ENCODE measurements around the gene SPOP.
"Not testable (repeated sequence)": the region's sequence is repeated elsewhere in the genome, so short reads cannot be mapped to it uniquely, and the experiment has no call there.

The SPOP gene

DNA sequence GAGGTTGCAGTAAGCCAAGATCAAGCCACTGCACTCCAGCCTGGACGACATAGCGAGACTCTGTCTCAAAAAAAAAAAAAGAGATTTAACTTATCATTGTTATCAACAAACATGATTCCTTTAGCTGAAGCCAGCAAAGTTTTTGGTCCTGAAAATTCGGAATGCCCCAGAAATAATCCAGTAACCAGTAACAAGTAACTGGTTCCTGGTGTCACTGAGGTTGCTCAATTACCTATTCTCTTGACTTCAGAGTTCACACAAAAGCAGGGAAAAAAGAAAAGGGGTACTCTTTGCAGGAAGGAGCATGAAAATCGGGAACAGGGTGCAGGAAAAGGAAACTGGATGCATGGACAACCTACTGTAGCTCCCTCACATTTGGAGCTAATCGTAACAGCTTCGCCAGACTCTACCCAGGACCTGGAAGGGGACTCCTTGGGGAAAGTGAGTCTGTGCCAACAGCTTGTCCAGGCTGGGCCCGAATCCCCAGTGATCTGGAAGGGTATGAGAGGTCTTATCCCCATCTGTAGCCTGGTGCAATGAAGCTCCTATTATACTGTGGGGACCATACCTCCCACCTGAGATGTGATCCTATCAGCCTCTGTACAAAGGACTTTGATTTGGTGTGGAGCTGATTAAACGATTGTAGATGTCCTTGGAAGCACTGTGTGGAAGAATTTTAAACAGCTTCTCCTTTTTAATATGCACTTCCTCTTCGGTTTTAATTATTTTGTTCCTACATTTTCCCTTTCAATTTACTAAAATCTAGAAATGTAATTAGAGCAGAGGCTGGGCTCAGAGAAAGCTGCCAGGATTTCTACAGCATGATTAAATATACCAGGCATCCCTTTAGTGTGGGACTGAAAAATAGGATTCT lies 3.4 kb upstream of the SPOP start:
- TF ChIP-seq, protein P1, sequence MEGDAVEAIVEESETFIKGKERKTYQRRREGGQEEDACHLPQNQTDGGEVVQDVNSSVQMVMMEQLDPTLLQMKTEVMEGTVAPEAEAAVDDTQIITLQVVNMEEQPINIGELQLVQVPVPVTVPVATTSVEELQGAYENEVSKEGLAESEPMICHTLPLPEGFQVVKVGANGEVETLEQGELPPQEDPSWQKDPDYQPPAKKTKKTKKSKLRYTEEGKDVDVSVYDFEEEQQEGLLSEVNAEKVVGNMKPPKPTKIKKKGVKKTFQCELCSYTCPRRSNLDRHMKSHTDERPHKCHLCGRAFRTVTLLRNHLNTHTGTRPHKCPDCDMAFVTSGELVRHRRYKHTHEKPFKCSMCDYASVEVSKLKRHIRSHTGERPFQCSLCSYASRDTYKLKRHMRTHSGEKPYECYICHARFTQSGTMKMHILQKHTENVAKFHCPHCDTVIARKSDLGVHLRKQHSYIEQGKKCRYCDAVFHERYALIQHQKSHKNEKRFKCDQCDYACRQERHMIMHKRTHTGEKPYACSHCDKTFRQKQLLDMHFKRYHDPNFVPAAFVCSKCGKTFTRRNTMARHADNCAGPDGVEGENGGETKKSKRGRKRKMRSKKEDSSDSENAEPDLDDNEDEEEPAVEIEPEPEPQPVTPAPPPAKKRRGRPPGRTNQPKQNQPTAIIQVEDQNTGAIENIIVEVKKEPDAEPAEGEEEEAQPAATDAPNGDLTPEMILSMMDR (conservative IDR thresholded peaks at IDR 0.05): no peak
- TF ChIP-seq ZFX (IDR thresholded peaks at IDR 0.05): no peak
- no peak overlapping the region for H3K27ac ChIP-seq

DNA sequence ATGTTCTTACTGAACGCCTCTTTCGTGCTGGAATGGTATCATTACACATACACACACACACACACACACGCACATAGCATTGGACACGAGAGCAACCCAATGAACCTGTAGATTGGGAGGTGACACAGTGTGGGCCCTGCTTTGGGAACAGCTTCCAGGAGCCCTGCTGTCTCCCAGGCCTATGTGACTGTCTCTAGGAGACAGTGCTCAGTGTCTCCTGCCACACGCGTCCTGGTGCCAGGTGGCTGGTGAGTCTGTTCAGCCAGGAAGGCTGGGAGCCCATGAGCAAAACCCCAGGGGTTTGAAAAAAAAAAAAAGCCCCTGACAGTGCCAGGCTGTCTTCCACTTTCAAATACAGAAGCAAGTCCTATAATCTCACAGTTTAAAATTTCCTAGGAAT lies 2.4 kb upstream of the SPOP start:
- no peak for TF ChIP-seq ZFX (IDR thresholded peaks at IDR 0.05)
- TF ChIP-seq, protein P1 (conservative IDR thresholded peaks at IDR 0.05): no peak
- no peak overlapping the region for H3K27ac ChIP-seq

DNA sequence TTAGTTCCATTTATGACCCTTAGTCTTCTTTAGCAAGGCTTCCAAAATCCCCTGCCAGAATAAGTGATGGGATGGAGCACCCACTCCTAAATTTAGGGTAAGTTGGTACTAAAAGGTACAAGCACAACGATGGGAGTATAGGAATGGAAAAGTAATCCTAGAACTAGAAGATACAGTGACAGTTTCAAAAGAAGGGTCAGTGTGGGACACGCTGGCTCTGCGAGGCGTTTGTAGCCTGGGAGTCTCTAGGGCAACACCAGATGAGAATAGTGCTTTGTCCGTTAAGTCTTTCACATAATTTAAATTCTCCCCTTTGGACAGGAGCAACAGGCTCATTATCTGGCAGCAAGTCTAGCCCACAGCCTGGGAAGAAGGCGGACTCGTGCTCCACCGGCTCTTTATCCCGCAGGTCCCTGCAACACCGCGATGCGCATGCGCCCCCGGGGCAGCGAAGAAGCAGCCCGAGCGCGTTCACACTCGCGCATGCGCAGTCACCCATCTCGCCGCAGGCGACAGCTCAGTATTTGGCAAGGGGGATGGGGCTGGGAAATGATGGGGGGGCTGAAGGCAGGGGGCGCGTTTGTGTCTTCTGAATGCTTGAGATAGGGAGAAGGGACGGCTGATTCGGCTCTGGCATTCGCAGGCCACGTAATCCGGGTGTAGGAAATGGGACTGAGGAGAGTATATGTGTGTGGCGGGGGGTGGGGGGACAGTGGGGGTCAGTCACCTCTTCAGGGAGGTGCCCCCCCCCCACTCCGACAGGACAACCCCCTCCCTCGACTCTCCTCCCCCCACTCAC lies 564 bp downstream of the SPOP start:
- peak overlapping the region; percentile 93 for H3K27ac ChIP-seq
- no peak for TF ChIP-seq ZFX (IDR thresholded peaks at IDR 0.05)
- TF ChIP-seq, protein P1 (conservative IDR thresholded peaks at IDR 0.05): no peak

DNA sequence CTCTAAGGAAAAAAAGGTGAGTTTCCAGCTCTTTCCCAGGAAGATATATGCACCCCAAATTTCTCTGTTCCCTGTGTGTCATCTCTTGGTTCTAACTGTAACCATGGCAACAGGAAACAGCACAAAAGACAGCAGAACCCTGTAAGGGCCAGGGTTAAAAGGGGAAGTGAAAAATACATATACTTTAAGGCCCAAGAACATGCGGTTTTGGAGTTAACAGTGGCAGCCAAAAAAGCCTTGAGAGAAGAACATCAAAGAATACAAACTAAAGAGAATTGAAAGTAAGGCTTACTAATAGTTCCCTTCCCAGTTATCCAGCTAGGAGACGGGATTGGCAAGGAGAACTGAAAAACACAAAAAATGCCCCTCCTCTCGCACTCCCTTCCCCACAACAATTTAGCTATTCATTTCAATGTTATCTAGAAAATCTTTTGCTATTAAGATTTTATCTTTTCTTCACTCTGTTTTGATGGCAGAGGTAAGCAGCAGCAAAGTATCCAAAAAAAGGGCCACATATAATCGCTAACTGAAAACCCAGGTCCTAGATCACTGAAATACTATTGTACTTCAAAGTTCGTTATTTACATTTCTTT lies 1.5 kb downstream of the SPOP start:
- TF ChIP-seq ZFX (IDR thresholded peaks at IDR 0.05): no peak
- TF ChIP-seq, protein P1 (conservative IDR thresholded peaks at IDR 0.05): no peak
- no peak overlapping the region for H3K27ac ChIP-seq

DNA sequence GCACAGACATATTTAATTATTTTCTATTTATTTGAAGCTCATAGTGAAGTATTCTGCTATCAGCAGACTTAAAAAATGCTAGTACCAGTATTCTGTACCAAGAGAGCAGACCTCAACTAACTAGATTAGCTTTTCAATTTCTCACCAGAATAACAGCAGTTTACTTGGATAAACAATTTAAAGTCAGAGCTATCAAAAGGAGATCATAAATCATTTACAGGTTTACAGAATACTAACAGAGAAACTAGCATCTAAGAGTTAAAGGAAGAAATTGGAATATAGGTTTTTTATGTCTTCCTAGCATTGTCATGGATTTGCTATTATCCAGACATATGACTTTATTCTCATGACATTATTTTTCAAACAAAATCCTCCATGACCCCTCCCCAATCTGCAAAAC lies 3.4 kb downstream of the SPOP start:
- no peak overlapping the region for H3K27ac ChIP-seq
- TF ChIP-seq, protein P1 (conservative IDR thresholded peaks at IDR 0.05): no peak
- no peak for TF ChIP-seq ZFX (IDR thresholded peaks at IDR 0.05)

DNA sequence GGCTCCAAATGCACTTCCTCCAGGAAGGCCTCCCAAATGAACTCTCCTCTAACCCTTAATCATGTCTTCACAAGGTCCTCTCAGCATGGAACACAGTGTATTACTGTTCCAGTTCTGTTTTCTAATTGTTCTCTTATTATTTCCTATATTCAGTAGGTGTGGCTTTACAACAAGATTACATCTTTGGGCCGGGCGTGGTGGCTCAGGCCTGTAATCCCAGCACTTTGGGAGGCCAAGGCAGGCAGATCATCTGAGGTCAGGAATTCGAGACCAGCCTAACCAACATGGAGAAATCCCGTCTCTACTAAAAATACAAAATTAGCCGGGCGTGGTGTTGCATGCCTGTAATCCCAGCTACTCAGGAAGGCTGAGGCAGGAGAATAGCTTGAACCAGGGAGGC lies 4.2 kb downstream of the SPOP start:
- not testable (repeated sequence) for H3K27ac ChIP-seq

DNA sequence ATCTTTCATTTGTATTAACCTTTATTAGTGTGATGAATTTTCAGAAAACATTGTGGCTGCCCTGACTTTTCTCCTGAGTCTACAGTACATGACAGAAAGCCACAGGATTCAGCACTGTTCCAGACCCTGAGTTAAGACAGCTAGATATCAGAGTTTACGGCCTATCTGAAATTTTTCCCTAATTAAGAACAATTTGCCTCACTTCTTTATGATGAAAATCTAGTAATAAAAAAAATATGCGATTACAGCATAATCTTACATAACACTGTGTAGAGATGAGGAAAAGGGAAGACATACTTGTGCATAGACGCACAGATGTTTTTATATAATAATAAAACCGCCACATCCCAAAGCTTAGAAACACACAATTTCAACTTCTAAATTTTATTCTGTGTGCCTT lies 7.3 kb downstream of the SPOP start:
- no peak overlapping the region for H3K27ac ChIP-seq
- TF ChIP-seq, protein P1 (conservative IDR thresholded peaks at IDR 0.05): no peak
- no peak for TF ChIP-seq ZFX (IDR thresholded peaks at IDR 0.05)

Measured in C4-2B (cell line).